GM12873 (cell line): ENCODE results near the gene CSHL1.

Source experiments
- CTCF ChIP-seq: IDR thresholded peaks from 2 replicates; pipeline ENCODE4 v1.5.1; 2012; ENCODE audit warnings: low read depth, mild to moderate bottlenecking, moderate library complexity, low read length, control low read depth; ENCODE audit not compliant: insufficient read depth; ENCODE audit errors: missing control alignments

Gene CSHL1

GRCh38 chr17:63930951-63931575 lies 20.0 kb upstream of the CSHL1 start:
- no peak for TF ChIP-seq CTCF

GRCh38 chr17:63929860-63930766 lies 19.1 kb upstream of the CSHL1 start:
- no peak for TF ChIP-seq CTCF

GRCh38 chr17:63928966-63929695 lies 18.1 kb upstream of the CSHL1 start:
- no peak for TF ChIP-seq CTCF

- TF ChIP-seq CTCF = no peak
Measured at GRCh38 chr17:63928172-63928666, 17.2 kb upstream of the CSHL1 start.

- TF ChIP-seq CTCF = no peak
Measured at GRCh38 chr17:63927464-63928171, 16.6 kb upstream of the CSHL1 start.

GRCh38 chr17:63926164-63926563 lies 15.1 kb upstream of the CSHL1 start:
- no peak for TF ChIP-seq CTCF

- TF ChIP-seq CTCF = no peak
Measured at GRCh38 chr17:63925615-63926014, 14.6 kb upstream of the CSHL1 start.
